WTC11 (cell line): ENCODE data around the gene ARHGAP21.

Experiments used
- CREB1 ChIP-seq: sonication (generic); formaldehyde crosslinking; IDR thresholded peaks from 2 replicates; pipeline ENCODE4 v1.8.0; 2023; ENCODE audit warnings: mild to moderate bottlenecking, missing genetic modification reagents
- CTCF ChIP-seq: fragments of 200-600 bp; IDR thresholded peaks from 2 replicates; pipeline ENCODE4 v1.8.0; 2022; ENCODE audit warnings: antibody characterized with exemption
- E2F1 ChIP-seq: sonication (generic); formaldehyde crosslinking; IDR thresholded peaks from 2 replicates; pipeline ENCODE4 v1.8.0; 2022; ENCODE audit warnings: mild to moderate bottlenecking, missing genetic modification reagents
- IRF2 ChIP-seq: sonication (generic); formaldehyde crosslinking; IDR thresholded peaks from 2 replicates; pipeline ENCODE4 v1.8.0; 2022; ENCODE audit warnings: low read depth, missing genetic modification reagents, borderline replicate concordance
- JUN ChIP-seq: sonication (generic); formaldehyde crosslinking; IDR thresholded peaks from 2 replicates; pipeline ENCODE4 v1.8.0; 2023; ENCODE audit warnings: mild to moderate bottlenecking, missing genetic modification reagents
- MAX ChIP-seq: sonication (generic); formaldehyde crosslinking; IDR thresholded peaks from 2 replicates; pipeline ENCODE4 v1.8.0; 2022; ENCODE audit warnings: mild to moderate bottlenecking, missing genetic modification reagents
- MXD4 ChIP-seq: fragments of 250-450 bp; sonication (Bioruptor Pico); IDR thresholded peaks from 2 replicates; pipeline ENCODE4 v1.8.0; 2021; ENCODE audit warnings: mild to moderate bottlenecking, moderate library complexity, borderline replicate concordance
- SMAD4 ChIP-seq: sonication (generic); formaldehyde crosslinking; IDR thresholded peaks from 2 replicates; pipeline ENCODE4 v1.8.0; 2022; ENCODE audit warnings: mild to moderate bottlenecking, missing genetic modification reagents
- SP1 ChIP-seq: sonication (generic); formaldehyde crosslinking; conservative IDR thresholded peaks from 2 replicates; pipeline ENCODE4 v1.8.1; 2022; ENCODE audit warnings: missing genetic modification reagents
- TEAD1 ChIP-seq: sonication (generic); formaldehyde crosslinking; IDR thresholded peaks from 2 replicates; pipeline ENCODE4 v1.8.0; 2022; ENCODE audit warnings: mild to moderate bottlenecking, missing genetic modification reagents
- TP53 ChIP-seq: sonication (generic); formaldehyde crosslinking; IDR thresholded peaks from 2 replicates; pipeline ENCODE4 v1.8.1; 2023; ENCODE audit warnings: mild to moderate bottlenecking, missing genetic modification reagents
- ZNF121 ChIP-seq: sonication (generic); formaldehyde crosslinking; IDR thresholded peaks from 2 replicates; pipeline ENCODE4 v1.8.0; 2023; ENCODE audit warnings: missing genetic modification reagents

GRCh38 chr10:24574578-24575155 is 149.0 kb downstream of the ARHGAP21 start:
- no peak for TF ChIP-seq CTCF
- TF ChIP-seq SP1 (CRISPR knock-in tag), result no peak
- TF ChIP-seq IRF2 (CRISPR knock-in tag), result no peak
- no peak for TF ChIP-seq JUN (CRISPR knock-in tag)
- no peak for TF ChIP-seq SMAD4 (CRISPR knock-in tag)
- no peak for TF ChIP-seq TP53
- TF ChIP-seq TEAD1, result no peak
- no peak for TF ChIP-seq CREB1 (CRISPR knock-in tag)
- no peak for TF ChIP-seq E2F1
- TF ChIP-seq MAX (CRISPR knock-in tag), result no peak
- no peak for TF ChIP-seq MXD4
- no peak for TF ChIP-seq ZNF121 (CRISPR knock-in tag)
